NOMO-1 treated with dmso at 0.1 percent for 144 hours (cell line): ENCODE results near the gene ZSWIM5.
"Not testable (repeated sequence)": the region's sequence is repeated elsewhere in the genome, so short reads cannot be mapped to it uniquely, and the experiment has no call there.

Source experiments
- DNase-seq: peaks from one replicate; lab custom pipeline; 2025; ENCODE audit not compliant: unreplicated experiment; lab: John Stamatoyannopoulos, UW

Gene ZSWIM5

GRCh38 chr1:45205011-45205909 lies 1.1 kb downstream of the ZSWIM5 start:
- no peak for DNase-seq

GRCh38 chr1:45200906-45201500 lies 5.4 kb downstream of the ZSWIM5 start:
- DNase-seq, result no peak

- no peak for DNase-seq
Observed at GRCh38 chr1:45200435-45200834, 6.0 kb downstream of the ZSWIM5 start.

DNA sequence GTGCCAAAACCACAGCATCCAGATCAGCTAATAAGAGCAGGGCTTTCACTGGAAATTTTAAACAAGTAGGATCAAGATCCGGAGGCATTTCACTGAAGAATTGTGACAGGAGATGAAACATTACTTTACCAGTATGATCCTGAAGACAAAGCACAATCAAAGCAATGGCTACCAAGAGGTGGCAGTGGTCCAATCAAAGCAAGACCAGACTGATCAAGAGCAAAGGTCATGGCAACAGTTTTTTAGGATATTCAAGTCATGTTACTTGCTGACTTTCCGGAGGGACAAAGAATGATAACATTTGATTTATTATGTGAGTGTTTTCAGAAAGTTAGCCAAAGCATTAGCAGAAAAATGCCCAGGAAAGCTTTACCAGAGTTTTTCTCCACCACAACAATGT lies 8.2 kb downstream of the ZSWIM5 start:
- DNase-seq, result no peak

GRCh38 chr1:45196863-45197262 lies 9.5 kb downstream of the ZSWIM5 start:
- DNase-seq, result no peak

DNA sequence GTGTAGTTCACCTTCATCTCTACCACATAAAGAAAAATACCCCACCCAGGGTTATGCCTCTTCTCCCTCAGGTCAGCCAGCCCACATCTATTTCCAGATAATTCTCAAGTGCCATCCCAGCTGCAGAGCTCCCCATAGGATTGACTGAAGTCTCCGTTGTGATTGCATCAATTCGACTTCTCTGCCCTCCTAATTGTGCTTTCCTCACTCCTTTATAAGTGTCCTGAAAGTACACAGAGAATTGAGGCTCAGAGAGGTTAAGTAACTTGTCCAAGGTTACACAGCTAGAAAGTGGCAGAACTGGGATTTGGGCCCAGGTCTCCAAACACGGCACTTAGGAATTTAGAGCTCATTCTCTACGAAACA lies 15.0 kb downstream of the ZSWIM5 start:
- no peak for DNase-seq

- DNase-seq, result no peak
Observed at GRCh38 chr1:45187725-45188124, 18.7 kb downstream of the ZSWIM5 start.

DNA sequence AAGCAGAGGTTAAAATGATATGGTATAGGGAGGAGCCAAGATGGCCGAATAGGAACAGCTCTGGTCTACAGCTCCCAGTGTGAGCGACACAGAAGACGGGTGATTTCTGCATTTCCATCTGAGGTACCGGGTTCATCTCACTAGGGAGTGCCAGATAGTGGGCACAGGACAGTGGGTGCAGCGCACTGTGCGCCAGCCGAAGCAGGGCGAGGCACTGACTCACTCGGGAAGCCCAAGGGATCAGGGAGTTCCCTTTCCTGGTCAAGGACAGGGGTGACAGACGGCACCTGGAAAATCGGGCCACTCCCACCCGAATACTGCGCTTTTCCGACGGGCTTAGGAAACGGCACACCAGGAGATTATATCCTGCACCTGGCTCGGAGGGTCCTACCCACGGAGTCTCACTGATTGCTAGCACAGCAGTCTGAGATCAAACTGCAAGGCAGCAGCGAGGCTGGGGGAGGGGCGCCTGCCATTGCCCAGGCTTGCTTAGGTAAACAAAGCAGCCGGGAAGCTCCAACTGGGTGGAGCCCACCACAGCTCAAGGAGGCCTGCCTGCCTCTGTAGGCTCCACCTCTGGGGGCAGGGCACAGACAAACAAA lies 26.4 kb downstream of the ZSWIM5 start:
- not testable (repeated sequence) for DNase-seq

DNA sequence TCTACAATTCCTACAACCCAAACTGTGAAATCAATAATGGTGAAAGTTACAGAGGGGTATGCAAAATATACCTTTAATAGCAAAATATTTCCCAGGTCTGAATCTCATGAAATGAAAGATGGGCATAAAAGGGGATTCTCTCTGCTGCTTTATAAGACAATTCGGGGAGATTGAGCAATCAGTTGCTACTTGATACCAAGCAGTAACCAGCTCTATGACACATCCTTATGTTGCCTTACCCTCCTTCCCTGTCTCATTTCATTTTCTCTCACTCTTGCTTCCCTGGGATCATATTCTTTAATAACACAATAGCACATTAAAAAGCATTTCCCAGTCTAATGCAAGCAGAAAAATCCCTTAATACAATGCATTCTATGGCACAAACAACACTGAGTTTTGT lies 29.0 kb downstream of the ZSWIM5 start:
- DNase-seq, result no peak

DNA sequence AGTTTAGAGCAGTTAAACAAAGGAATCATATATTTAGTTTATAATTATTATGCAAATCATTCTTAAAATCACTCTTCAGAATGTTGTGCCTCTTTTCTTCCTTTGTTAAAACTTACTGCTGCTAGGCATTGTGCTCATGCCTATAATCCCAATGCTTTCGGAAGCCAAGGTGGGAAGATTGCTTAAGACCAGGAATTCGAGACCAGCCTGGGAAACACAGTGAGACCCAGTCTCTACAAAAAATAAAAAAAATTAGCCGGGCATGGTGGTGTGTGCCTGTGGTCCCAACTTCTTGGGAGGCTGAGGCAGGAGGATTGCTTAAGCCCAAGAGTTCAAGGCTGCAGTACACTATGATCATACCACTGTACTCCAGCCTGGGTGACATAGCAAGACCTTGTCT lies 33.6 kb downstream of the ZSWIM5 start:
- DNase-seq, result no peak

- DNase-seq, result peak; percentile 32
Observed at GRCh38 chr1:45172005-45172404, 34.4 kb downstream of the ZSWIM5 start.

- DNase-seq, result no peak
Observed at GRCh38 chr1:45171575-45171974, 34.8 kb downstream of the ZSWIM5 start.

DNA sequence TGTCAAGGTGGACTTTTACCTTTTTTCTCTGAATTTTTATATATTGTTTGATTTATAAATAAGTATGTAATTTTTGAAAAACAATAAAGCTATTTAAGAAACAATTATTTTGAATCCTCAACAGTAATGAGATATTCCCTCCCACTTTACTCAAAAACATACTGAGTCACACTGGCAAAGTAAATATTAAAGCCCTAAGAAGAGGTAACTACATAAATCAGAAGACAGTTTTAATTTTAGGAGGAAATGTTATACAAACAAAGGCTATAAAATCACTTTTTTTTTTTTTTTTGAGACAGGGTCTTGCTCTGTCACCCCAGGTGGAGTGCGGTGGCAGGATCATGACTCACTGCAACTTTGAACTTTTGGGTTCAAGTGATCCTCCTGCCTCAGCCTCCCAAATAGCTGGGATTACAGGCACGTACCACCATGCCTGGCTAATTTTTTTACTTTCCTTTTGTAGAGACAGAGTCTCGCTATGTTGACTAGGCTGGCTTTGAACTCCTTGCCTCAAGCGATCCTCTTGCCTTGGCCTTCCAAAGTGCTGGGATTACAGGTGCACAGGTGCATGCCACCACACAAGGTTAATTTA lies 36.2 kb downstream of the ZSWIM5 start:
- no peak for DNase-seq

DNA sequence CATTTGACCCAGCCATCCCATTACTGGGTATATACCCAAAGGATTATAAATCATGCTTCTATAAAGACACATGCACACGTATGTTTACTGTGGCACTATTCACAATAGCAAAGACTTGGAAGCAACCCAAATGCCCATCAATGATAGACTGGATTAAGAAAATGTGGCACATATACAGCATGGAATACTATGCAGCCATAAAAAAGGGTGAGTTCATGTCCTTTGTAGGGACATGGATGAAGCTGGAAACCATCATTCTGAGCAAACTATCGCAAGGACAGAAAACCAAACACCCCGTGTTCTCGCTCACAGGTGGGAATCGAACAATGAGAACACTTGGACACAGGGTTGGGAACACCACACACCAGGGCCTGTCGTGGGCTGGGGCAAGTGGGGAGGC lies 38.5 kb downstream of the ZSWIM5 start:
- not testable (repeated sequence) for DNase-seq

DNA sequence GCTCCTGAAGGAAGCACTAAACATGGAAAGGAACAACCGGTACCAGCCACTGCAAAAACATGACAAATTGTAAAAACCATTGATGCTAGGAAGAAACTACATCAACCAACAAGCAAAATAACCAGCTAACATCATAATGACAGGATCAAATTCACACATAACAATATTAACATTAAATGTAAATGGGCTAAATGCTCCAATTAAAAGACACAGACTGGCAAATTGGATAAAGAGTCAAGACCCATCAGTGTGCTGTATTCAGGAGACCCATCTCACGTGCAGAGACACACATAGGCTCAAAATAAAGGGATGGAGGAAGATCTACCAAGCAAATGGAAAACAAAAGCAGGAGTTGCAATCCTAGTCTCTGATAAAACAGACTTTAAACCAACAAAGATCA lies 42.1 kb downstream of the ZSWIM5 start:
- not testable (repeated sequence) for DNase-seq

GRCh38 chr1:45163111-45163510 lies 43.3 kb downstream of the ZSWIM5 start:
- not testable (repeated sequence) for DNase-seq

DNA sequence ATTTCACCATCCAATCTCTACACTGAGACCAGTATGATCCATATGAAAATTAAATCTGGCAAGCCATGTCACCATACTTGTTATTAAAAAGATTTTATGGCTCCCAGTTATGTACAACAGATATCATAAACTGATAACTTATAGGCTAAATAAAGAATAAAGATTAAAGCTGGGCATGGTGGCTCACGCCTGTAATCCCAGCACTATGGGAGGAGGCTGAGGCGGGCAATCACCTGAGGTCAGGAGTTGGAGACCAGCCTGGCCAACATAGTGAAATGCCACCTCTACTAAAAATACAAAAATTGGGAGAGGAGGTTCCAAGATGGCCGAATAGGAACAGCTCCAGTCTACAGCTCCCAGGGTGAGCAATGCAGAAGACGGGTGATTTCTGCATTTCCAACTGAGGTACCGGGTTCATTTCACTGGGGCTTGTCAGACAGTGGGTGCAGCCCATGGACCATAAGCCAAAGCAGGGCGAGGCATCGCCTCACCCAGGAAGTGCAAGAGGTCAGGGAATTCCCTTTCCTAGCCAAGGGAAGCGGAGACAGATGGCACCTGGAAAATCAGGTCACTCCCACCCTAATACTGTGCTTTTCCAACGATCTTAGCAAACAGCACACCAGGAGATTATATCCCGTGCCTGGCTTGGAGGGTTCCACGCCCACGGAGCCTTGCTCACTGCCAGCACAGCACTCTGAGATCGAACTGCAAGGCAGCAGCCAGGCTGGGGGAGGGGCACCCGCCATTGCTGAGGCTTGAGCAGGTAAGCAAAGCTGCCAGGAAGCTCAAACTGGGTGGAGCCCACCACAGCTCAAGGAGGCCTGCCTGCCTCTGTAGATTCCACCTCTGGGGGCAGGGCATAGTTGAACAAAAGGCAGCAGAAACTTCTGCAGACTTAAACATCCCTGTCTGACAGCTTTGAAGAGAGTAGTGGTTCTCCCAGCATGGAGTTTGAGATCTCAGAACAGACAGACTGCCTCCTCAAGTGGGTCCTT lies 44.1 kb downstream of the ZSWIM5 start:
- not testable (repeated sequence) for DNase-seq

GRCh38 chr1:45155957-45156356 lies 50.4 kb downstream of the ZSWIM5 start:
- no peak for DNase-seq

DNA sequence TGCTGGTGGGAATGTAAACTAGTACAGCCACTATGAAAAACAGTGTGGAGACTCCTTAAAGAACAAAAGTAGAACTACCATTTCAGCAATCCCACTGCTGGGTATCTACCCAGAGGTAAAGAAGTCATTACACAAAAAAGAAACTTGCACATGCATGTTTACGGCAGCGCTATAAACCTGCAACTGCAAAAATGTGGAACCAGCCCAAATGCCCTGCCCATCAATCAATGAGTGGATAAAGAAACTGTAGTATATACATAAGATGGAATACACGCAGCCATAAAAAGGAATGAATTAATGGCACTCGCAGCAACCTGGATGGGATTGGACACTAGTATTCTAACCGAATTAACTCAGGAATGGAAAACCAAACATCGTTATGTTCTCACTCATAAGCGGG lies 51.0 kb downstream of the ZSWIM5 start:
- DNase-seq, result no peak

- no peak for DNase-seq
Observed at GRCh38 chr1:45152126-45152525, 54.3 kb downstream of the ZSWIM5 start.
